Heart left ventricle (tissue), 13 donors: ENCODE results near the gene ZDHHC1.

Source experiments
- CTCF ChIP-seq, 12 donors: fragments of 200-600 bp; sonication (generic) in 4 of 12; IDR thresholded peaks; one replicate each; pipeline versions ENCODE4 v1.5.0 to v1.8.0; 2018 to 2022; ENCODE audit warnings: antibody characterized with exemption in 12 of 12, mild to moderate bottlenecking in 5 of 12
- POLR2A ChIP-seq, 2 donors: fragments of 450-650 bp; IDR thresholded peaks; one replicate each; pipeline ENCODE4 v1.6.1; 2017; ENCODE audit warnings: antibody characterized with exemption in 2 of 2, mild to moderate bottlenecking in 2 of 2, moderate library complexity in 2 of 2
- donor health status: ischemic (EF 13 %, LVEDD 7.1; RV severe dilation, severe dysfunction).
- donor health status: DM: no; HTN: yes; CAD: no.
- donor health status: DM: no; HTN: no; CAD: no.
- donor health status: ischemic (EF 25% LVEDD 6.9; RV normal size, moderate dysfunction).
- donor health status: ischemic (EF 25% LVEDD 5.7; RV mildly dilated, moderate dysfunction).
- donor health status: ischemic (EF 35%, LVEDD 5.7; RV mildly dilated, moderate dysfunction).
- donor health status: nonischemic (EF 11% LVEDD 7.7; RV severe dilation, severe dysfunction).
- donor health status: DM: yes; HTN: yes; CAD: no.
- donor health status: PGD.
- donor health status: ischemic (EF 29% LVEDD 5.4; RV normal size, mild dysfunction).
- donor health status: nonischemic (EF 23%, LVEDD 6.1; RV moderate dilation, normal function).

- TF ChIP-seq POLR2A (IDR thresholded peaks at IDR 0.05) (no peak), CTCF (IDR thresholded peaks at IDR 0.05) (no peak)
These were observed 28.8 kb upstream of the ZDHHC1 start for GRCh38 chr16:67445126-67445426.
